GM19193 (cell line): ENCODE data around the gene EED.

ENCODE experiments used
- POLR2A ChIP-seq: IDR thresholded peaks from 4 replicates; pipeline ENCODE4 v1.6.1; 2011; ENCODE audit not compliant: insufficient read depth, insufficient read length; ENCODE audit errors: extremely low read depth

EED gene

GRCh38 chr11:86262387-86262786, 17.8 kb downstream of the EED start:
- no peak for TF ChIP-seq POLR2A

DNA sequence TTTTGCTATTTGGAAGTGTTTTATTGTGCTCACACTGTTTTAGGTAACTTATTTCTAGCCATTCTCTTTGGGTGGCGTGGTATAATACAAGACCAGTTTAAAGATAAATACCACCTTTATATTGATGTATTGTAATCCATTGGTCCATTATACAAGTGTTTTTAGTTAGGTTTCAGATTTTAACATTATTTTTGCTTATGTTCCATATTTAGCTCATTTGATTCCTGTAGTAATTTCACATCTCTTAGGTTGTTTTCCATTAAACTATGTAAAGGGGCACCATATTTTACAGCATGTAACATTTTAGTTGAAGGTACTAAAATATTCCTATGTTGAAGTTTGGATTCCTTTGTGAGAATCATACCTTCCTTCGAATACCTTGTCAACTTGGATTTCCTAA, 20.1 kb downstream of the EED start:
- no peak for TF ChIP-seq POLR2A

- TF ChIP-seq POLR2A, result no peak
These were observed 20.6 kb downstream of the EED start for GRCh38 chr11:86265194-86265593.

DNA sequence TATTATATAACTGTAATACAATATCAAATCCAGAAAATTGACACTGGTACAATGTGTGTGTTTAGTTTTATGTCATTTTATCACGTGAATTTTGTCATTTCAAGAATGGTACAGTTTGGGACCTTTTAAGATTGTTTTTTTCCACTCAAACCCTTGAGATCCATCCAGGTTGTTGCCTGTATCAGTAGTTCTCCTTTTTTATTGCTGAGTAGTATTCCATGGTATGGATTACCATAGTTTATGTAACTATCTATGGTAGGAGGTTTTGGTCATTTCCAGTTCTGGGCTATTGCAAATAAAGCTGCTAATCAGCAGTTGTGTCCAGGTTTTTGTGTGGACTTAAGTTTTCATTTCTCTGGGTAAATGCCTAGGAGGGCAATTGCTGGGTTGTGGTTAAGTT, 25.1 kb downstream of the EED start:
- TF ChIP-seq POLR2A, result no peak

- TF ChIP-seq POLR2A, result no peak
These were observed 29.9 kb downstream of the EED start for GRCh38 chr11:86274503-86274902.

- no peak for TF ChIP-seq POLR2A
These were observed 30.4 kb downstream of the EED start for GRCh38 chr11:86274999-86275398.

DNA sequence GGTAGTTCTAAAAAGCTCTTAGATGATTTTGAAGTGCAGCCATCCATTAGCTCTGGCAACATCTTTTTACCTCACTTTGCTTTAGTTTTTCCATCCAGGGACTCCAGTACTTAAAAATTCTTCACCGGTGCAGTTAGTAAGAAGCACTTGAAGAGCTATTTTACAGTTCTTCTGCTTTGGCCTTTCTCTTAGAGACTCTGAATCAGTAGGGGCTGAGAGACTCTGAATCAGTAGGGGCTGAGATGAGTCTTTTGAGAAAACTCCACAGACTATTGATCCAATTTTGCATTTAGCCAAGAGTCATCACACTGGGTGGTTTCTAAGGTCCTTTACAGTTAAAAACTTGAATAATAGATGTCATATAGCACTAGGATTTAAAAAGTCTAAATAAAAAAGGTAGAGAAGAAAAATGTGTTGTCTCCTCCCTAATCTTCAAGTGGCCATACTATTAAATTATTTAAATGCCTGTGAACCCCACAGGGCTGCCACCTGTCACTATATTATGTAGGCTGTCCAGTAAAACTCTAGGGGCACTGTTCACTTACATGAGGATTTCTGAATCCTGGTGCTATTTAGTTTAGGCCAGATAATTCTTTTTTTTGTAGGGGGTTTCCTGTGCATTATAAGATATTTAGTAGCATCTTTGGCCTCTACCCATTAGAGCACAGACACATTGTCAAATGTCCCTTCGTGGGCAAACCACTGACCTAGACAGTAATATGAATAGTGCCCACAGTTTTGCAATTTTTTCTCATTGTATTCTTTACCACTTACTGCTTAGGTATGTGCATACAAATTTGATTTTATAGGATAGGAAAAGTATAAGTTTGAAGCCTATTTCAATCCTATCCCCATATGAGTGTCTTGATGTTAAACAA, 31.2 kb downstream of the EED start:
- TF ChIP-seq POLR2A, result no peak

- no peak for TF ChIP-seq POLR2A
These were observed 33.2 kb downstream of the EED start for GRCh38 chr11:86277741-86278140.

DNA sequence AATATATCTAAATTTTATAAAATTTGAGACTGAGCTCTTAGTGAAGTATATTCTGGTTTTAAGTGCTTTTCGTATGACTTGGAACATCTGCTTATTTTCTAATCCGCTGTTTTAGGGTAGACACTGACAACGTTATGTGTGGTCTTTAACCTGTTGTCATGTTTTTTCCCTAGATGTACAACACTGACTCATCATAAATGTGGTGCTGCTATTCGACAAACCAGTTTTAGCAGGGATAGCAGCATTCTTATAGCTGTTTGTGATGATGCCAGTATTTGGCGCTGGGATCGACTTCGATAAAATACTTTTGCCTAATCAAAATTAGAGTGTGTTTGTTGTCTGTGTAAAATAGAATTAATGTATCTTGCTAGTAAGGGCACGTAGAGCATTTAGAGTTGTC, 33.7 kb downstream of the EED start:
- TF ChIP-seq POLR2A, result no peak

- no peak for TF ChIP-seq POLR2A
These were observed 35.2 kb downstream of the EED start for GRCh38 chr11:86279747-86280146.

GRCh38 chr11:86287468-86287796, 42.9 kb downstream of the EED start:
- TF ChIP-seq POLR2A, result no peak

DNA sequence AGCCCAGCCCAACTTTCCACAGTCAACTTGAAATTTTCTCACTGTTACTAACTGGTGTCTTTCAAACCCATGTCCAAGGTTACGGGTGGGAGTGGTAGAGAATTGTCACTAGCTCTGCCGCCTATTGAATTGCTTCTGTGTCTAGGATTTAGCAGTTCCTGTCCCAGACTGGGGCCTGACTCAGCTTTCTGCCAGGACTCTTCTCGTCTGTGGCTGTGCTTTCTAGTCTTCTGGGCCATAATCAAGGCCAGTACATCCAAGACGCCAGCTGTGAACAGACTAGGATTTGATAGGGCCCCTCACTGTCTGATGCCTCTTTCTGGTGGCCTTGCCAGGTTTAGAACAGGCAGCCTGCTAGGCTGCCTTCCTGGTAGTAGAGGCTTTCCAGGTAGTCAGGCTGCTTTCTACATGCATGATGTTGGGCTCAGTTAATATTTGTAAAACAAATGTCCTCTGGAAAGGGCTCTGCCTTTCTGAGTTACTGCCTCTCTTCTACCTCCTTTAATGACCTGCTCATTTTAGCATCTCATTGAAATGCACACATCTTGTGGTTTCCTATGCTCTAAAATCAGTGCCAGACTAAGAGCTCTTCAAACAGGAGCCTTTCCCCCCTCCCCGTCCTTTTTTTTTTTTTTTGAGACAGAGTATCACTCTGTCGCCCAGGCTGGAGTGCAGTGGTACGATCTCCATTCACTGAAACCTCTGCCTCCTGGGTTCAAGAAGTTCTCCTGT, 44.4 kb downstream of the EED start:
- TF ChIP-seq POLR2A, result no peak

GRCh38 chr11:86291466-86292262, 47.1 kb downstream of the EED start:
- TF ChIP-seq POLR2A, result no peak

DNA sequence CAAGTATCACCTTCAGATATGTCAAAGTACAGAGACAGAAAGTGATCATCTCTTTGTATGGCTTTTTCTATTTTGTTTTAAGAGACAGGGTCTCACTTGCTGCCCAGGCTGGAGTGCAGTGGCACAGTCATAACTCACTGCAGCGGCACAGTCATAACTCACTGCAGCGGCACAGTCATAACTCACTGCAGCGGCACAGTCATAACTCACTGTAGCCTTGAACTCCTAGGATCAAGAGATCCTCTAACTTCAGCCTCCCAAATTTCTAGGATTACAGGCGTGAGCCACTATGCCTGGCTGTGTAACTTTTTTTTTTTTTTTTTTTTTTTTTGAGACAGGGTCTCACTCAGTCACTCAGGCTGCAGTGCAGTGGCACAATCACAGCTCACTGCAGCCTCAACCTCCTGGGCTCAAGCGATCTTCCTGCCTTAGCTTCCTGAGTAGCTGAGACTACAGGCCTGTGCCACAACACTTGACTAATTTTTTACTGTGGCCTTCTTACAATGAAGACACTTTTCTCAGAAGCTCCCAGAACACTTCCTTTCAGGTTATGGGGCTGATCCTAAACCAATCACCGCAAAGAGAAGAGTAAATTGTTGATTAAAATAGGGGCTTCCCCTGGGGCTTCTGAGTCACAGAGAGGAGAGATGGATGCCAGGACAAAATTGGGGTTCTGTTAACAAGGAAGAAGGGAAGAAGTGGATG, 48.5 kb downstream of the EED start:
- TF ChIP-seq POLR2A, result no peak

GRCh38 chr11:86294026-86294425, 49.5 kb downstream of the EED start:
- TF ChIP-seq POLR2A, result no peak

GRCh38 chr11:86301742-86302091, 57.2 kb downstream of the EED start:
- no peak for TF ChIP-seq POLR2A
